ENCODE results near the gene METTL22. TPM values are rescaled to one million over a fixed set of nuclear protein-coding genes. Genes with fewer than 3 reads are reported as not detected.

Gene METTL22
- total RNA-seq, 1 experiment from 2014 or later = 39.8 TPM

DNA sequence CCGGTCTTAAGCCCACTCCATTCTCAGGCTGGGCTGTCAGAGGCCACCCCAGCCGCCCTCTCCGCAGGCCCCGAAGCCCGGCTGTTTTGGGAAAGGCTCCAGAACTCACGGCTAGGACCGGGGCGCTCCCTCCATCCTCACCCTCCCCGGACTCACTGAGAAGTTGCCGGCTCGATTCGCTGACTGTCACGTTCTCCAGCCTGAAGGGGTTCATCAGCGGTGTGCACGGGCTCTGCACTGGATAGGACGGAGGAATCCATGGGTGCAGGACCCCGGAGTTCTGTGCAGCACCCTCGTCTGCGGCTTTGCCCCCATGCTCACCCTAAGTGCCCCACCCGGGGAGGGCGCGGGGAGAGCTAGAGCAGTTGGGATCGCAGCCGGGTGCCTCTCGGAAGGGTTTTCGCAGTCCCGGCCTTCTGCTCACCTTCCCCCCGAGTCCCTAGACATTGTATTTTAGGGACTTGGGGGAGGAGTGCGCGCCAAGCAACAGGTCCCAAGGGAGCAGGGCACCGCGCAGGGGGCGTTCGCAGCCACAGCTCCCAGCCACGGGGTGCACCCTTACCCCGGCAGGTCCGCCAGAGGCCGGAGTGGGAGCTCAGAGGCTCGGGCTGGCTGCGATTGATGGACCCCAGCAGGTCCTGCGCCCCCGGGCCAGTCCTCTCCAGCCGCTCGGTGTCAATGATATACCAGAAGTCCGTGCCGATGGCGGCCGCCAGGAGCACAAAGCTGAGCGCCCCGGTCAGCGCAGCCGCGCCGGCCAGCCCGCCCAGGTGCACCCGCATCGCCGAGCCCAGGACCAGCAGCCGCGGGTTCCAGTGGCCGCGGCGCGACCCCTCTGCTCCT is 32.2 kb upstream of the METTL22 start:
- ChIA-PET CTCF (no interaction called here), POLR2A (interaction anchor here (0.5 kb wide), 1 partner anchor 221 kb away, joined by 5 read pairs; no protein-coding TSS in a partner anchor)
- Mint-ChIP-seq H3K27me3 (ENCODE audit: insufficient read depth, unreplicated experiment) (peaks cover 2% of the 10 kb centered on the region), H3K4me3 (ENCODE audit: unreplicated experiment) (no peak overlapping the region), H3K36me3 (ENCODE audit: insufficient read depth, unreplicated experiment) (no peaks in the 10 kb centered on the region), H3K4me1 (ENCODE audit: low read depth, unreplicated experiment) (no peaks in the 10 kb centered on the region), H3K27ac (ENCODE audit: unreplicated experiment) (no peak overlapping the region), H3K9me3 (ENCODE audit: unreplicated experiment) (no peaks in the 10 kb centered on the region)
- DNase-seq = no peak
- H3K27me3 ChIP-seq (replicated peaks; ENCODE audit: control insufficient read depth, insufficient read depth, low read length) = no peaks in the 10 kb centered on the region
- H3K9me3 ChIP-seq = no peaks in the 10 kb centered on the region
- H3K36me3 ChIP-seq (ENCODE audit: control insufficient read depth, insufficient read depth, low read length) = no peaks in the 10 kb centered on the region
- no peaks in the 10 kb centered on the region for H3K4me1 ChIP-seq
- TF ChIP-seq, protein P1, sequence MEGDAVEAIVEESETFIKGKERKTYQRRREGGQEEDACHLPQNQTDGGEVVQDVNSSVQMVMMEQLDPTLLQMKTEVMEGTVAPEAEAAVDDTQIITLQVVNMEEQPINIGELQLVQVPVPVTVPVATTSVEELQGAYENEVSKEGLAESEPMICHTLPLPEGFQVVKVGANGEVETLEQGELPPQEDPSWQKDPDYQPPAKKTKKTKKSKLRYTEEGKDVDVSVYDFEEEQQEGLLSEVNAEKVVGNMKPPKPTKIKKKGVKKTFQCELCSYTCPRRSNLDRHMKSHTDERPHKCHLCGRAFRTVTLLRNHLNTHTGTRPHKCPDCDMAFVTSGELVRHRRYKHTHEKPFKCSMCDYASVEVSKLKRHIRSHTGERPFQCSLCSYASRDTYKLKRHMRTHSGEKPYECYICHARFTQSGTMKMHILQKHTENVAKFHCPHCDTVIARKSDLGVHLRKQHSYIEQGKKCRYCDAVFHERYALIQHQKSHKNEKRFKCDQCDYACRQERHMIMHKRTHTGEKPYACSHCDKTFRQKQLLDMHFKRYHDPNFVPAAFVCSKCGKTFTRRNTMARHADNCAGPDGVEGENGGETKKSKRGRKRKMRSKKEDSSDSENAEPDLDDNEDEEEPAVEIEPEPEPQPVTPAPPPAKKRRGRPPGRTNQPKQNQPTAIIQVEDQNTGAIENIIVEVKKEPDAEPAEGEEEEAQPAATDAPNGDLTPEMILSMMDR (IDR thresholded peaks at IDR 0.05; ENCODE audit: insufficient read depth in 1 of 2, low read depth in 1 of 2, low read length in 1 of 2, severe bottlenecking in 1 of 2, unreplicated experiment in 1 of 2) = no peak
- H3K4me3 ChIP-seq (ENCODE audit: low read depth, low read length) = no peak overlapping the region
- no TSS peak for BruUV-seq (replicated peaks)
- intact Hi-C loops (cut with micrococcal nuclease; ENCODE audit: unreplicated experiment) = no loop called here

DNA sequence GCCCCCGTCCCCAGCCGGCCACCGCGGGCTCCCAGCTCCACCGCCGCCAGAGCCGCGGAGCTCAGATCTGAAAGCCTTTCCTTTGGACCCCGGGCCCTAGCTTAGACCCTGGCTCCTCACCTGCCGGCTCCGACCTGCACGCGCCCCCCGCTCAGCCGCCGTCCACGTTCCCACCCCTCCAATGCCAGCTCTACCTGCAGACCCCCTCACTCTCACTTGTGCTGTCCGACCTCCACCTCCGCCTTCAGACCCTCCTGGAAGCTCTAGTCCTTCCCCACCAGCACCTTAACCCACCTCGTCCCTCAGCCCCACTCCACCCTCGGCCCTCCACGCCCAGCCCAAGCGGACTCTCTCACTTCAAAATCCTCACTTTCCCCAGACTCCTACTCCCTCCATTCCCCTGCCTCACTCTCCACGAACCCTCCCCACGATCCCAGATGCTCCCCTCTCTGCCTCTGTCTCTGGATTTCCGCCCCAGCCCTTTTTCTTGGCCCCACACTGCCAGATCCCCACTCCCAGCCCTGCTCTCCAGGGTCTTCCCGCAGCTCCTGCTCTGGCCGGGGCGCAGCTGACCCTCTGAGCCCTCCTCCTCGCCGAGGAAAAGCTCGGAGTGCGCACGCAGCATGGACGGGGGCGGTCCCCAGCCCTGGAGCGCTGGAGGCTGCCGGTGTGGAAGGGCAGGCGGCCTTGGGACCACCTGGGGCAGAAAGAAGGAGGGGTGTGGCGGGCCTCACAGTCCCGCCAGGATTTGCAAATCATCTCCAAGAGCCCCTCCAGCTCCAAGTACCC is 31.4 kb upstream of the METTL22 start, which contains the start of gene TMEM114:
Gene TMEM114, minus strand, starts transcription at position 612 of the 789 bp plus-strand sequence. CDS start 673 bp downstream, outside the sequence.
- H3K9me3 ChIP-seq = no peaks in the 10 kb centered on the region
- Mint-ChIP-seq H3K4me3 (ENCODE audit: unreplicated experiment) (no peak within 1 kb of the TSS), H3K9me3 (ENCODE audit: unreplicated experiment) (no peaks in the 10 kb centered on the region), H3K27me3 (ENCODE audit: insufficient read depth, unreplicated experiment) (peaks cover 2% of the 10 kb centered on the region), H3K36me3 (ENCODE audit: insufficient read depth, unreplicated experiment) (no peaks in the 10 kb centered on the region), H3K27ac (ENCODE audit: unreplicated experiment) (no peak within 1 kb of the TSS), H3K4me1 (ENCODE audit: low read depth, unreplicated experiment) (no peaks in the 10 kb centered on the region)
- no TSS peak for BruUV-seq (replicated peaks)
- no peaks in the 10 kb centered on the region for H3K36me3 ChIP-seq (ENCODE audit: control insufficient read depth, insufficient read depth, low read length)
- ChIA-PET POLR2A (interaction anchor here (0.5 kb wide), 1 partner anchor 220 kb away, joined by 5 read pairs; no protein-coding TSS in a partner anchor), CTCF (no interaction called here)
- no peaks in the 10 kb centered on the region for H3K4me1 ChIP-seq
- H3K27me3 ChIP-seq (replicated peaks; ENCODE audit: control insufficient read depth, insufficient read depth, low read length) = no peaks in the 10 kb centered on the region
- intact Hi-C loops (cut with micrococcal nuclease; ENCODE audit: unreplicated experiment) = no loop called here
- DNase-seq = no peak
- H3K4me3 ChIP-seq (ENCODE audit: low read depth, low read length) = no peak within 1 kb of the TSS
- TF ChIP-seq, protein P1 (IDR thresholded peaks at IDR 0.05; ENCODE audit: insufficient read depth in 1 of 2, low read depth in 1 of 2, low read length in 1 of 2, severe bottlenecking in 1 of 2, unreplicated experiment in 1 of 2) = no peak

DNA sequence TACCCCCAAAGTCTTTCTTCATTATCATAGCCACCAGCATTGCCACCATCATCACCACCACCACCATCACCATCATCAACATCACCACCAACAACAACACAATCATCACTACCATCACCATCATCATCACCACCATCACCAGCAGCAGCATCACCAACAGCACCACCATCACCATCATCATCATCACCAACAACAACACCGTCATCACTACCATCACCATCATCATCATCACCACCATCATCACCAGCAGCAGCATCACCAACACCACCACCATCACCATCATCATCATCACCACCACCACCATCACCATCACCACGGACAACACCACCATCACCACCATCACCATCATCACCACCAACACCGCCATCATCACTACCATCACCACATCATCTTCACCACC is 30.7 kb upstream of the METTL22 start:
- Histone ChIP-seq H3K4me1 (no peaks in the 10 kb centered on the region), H3K27me3 (replicated peaks; ENCODE audit: control insufficient read depth, insufficient read depth, low read length) (no peaks in the 10 kb centered on the region), H3K9me3 (no peaks in the 10 kb centered on the region), H3K36me3 (ENCODE audit: control insufficient read depth, insufficient read depth, low read length) (no peaks in the 10 kb centered on the region), H3K4me3 (ENCODE audit: low read depth, low read length) (no peak overlapping the region)
- Mint-ChIP-seq H3K27ac (ENCODE audit: unreplicated experiment) (no peak overlapping the region), H3K36me3 (ENCODE audit: insufficient read depth, unreplicated experiment) (no peaks in the 10 kb centered on the region), H3K9me3 (ENCODE audit: unreplicated experiment) (peaks cover 1% of the 10 kb centered on the region), H3K4me3 (ENCODE audit: unreplicated experiment) (no peak overlapping the region), H3K27me3 (ENCODE audit: insufficient read depth, unreplicated experiment) (peaks cover 2% of the 10 kb centered on the region), H3K4me1 (ENCODE audit: low read depth, unreplicated experiment) (no peaks in the 10 kb centered on the region)
- intact Hi-C loops (cut with micrococcal nuclease; ENCODE audit: unreplicated experiment) = no loop called here
- TF ChIP-seq, protein P1 (IDR thresholded peaks at IDR 0.05; ENCODE audit: insufficient read depth in 1 of 2, low read depth in 1 of 2, low read length in 1 of 2, severe bottlenecking in 1 of 2, unreplicated experiment in 1 of 2) = no peak
- POLR2A ChIA-PET = no interaction called here
- no TSS peak for BruUV-seq (replicated peaks)
- DNase-seq = no peak
- CTCF ChIA-PET = no interaction called here

Measured in Caco-2 (cell line).